Smooth muscle cell (in vitro differentiated cells): ENCODE results near the gene GPR52. TPM values are rescaled to one million over a fixed set of nuclear protein-coding genes. Genes with fewer than 3 reads are reported as not detected.

ENCODE experiments used
- DNase-seq: peaks from one replicate; lab custom pipeline; 2025; ENCODE audit not compliant: unreplicated experiment; lab: John Stamatoyannopoulos, UW
- H2AFZ ChIP-seq: fragments of 200-600 bp; sonication (generic); 2 replicates; pipeline ENCODE4 v1.6.0; 2016; ENCODE audit warnings: antibody characterized with exemption, low read depth, mild to moderate bottlenecking
- H3F3A ChIP-seq: fragments of 200-600 bp; sonication (generic); 2 replicates; pipeline ENCODE4 v1.6.0; 2017; ENCODE audit warnings: antibody characterized with exemption, low read depth
- H3K27ac ChIP-seq: fragments of 200-600 bp; sonication (generic); 2 replicates; pipeline ENCODE4 v1.5.1; 2016; ENCODE audit warnings: low read depth, mild to moderate bottlenecking
- H3K27me3 ChIP-seq: fragments of 200-600 bp; sonication (generic); 2 replicates; pipeline ENCODE4 v1.6.1; 2016; ENCODE audit warnings: low read depth, mild to moderate bottlenecking
- H3K36me3 ChIP-seq: fragments of 200-600 bp; sonication (generic); 2 replicates; pipeline ENCODE4 v1.5.1; 2016; ENCODE audit warnings: low read depth
- H3K4me1 ChIP-seq: fragments of 200-600 bp; sonication (generic); 2 replicates; pipeline ENCODE4 v1.5.1; 2016; ENCODE audit warnings: low read depth
- H3K4me2 ChIP-seq: fragments of 200-600 bp; sonication (generic); 2 replicates; pipeline ENCODE4 v1.6.0; 2016; ENCODE audit warnings: mild to moderate bottlenecking
- H3K4me3 ChIP-seq: fragments of 200-600 bp; sonication (generic); 2 replicates; pipeline ENCODE4 v1.5.1; 2016; ENCODE audit warnings: mild to moderate bottlenecking
- H3K79me2 ChIP-seq: fragments of 200-600 bp; sonication (generic); 2 replicates; pipeline ENCODE4 v1.6.0; 2016; ENCODE audit warnings: low read depth, mild to moderate bottlenecking
- H3K9ac ChIP-seq: fragments of 200-600 bp; sonication (generic); 2 replicates; pipeline ENCODE4 v1.6.0; 2016; ENCODE audit warnings: low read depth
- H3K9me3 ChIP-seq: fragments of 200-600 bp; sonication (generic); replicated peaks from 2 replicates; pipeline ENCODE4 v1.5.1; 2016; ENCODE audit warnings: low read depth
- H4K20me1 ChIP-seq: fragments of 200-600 bp; sonication (generic); 2 replicates; pipeline ENCODE4 v1.6.0; 2016; ENCODE audit warnings: low read depth
- WGBS: methylation state at CpG from one replicate; pipeline ENCODE4 v1.1.7; 2016; ENCODE audit warnings: low lambda C conversion rate; 5-methylcytosine and 5-hydroxymethylcytosine counted together
- polyA plus RNA-seq: library from polyadenylated mRNA; unstranded; fragments of >200 nt; fragmentation: Nextera tagmentation; extraction: Ambion mirVana; gene quantifications from 2 replicates; pipeline ENCODE4 v1.2.1, GENCODE V29; 2016
- total RNA-seq: library from RNA; depleted of rRNA; stranded (reverse); fragments of >200 nt; gene quantifications from 2 replicates; pipeline ENCODE4 v1.2.3, GENCODE V29; 2014
- TF ChIP-seq, protein P1 (sequence below): fragments of 200-600 bp; sonication (generic); IDR thresholded peaks from 2 replicates; pipeline ENCODE4 v1.5.1; 2017; ENCODE audit warnings: borderline replicate concordance, mild to moderate bottlenecking, antibody characterized with exemption; ENCODE audit not compliant: insufficient read depth, poor library complexity, severe bottlenecking

Gene GPR52
- total and polyA plus RNA-seq, 2 experiments from 2014 or later = 0.54 TPM; not detected in 1

DNA sequence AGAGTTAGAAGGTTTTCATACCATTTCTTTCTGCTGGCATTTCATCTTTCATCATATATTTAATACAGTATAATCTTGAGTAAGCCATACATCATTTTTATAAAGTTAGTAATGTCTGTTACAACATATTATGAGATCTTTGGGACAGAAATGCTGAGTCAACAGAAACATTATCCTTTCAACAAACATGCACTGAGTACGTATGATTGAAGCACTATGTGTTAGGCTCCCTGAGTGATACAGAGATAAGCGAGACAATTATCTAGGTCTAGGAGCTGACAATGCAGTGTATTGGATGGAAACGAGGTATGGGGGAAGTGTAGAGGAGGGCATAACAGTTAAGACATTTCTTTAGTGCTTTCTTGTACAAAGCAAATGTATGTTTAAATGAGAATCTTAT lies 19.7 kb upstream of the GPR52 start:
- TF ChIP-seq, protein P1, sequence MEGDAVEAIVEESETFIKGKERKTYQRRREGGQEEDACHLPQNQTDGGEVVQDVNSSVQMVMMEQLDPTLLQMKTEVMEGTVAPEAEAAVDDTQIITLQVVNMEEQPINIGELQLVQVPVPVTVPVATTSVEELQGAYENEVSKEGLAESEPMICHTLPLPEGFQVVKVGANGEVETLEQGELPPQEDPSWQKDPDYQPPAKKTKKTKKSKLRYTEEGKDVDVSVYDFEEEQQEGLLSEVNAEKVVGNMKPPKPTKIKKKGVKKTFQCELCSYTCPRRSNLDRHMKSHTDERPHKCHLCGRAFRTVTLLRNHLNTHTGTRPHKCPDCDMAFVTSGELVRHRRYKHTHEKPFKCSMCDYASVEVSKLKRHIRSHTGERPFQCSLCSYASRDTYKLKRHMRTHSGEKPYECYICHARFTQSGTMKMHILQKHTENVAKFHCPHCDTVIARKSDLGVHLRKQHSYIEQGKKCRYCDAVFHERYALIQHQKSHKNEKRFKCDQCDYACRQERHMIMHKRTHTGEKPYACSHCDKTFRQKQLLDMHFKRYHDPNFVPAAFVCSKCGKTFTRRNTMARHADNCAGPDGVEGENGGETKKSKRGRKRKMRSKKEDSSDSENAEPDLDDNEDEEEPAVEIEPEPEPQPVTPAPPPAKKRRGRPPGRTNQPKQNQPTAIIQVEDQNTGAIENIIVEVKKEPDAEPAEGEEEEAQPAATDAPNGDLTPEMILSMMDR = no peak
- no peak overlapping the region for H3K9ac ChIP-seq
- no peak for DNase-seq
- no peaks in the 10 kb centered on the region for H3K27me3 ChIP-seq
- H3K79me2 ChIP-seq = no peaks in the 10 kb centered on the region
- no peaks in the 10 kb centered on the region for H3K4me1 ChIP-seq
- H2AFZ ChIP-seq = no peak overlapping the region
- no peaks in the 10 kb centered on the region for H3F3A ChIP-seq
- no peak overlapping the region for H3K27ac ChIP-seq
- no peak overlapping the region for H3K4me2 ChIP-seq
- H3K9me3 ChIP-seq = no peaks in the 10 kb centered on the region
- no peaks in the 10 kb centered on the region for H4K20me1 ChIP-seq
- no peak overlapping the region for H3K4me3 ChIP-seq
- 72% methylated on average over 3 of the region's 3 CpGs for WGBS
- no peaks in the 10 kb centered on the region for H3K36me3 ChIP-seq

DNA sequence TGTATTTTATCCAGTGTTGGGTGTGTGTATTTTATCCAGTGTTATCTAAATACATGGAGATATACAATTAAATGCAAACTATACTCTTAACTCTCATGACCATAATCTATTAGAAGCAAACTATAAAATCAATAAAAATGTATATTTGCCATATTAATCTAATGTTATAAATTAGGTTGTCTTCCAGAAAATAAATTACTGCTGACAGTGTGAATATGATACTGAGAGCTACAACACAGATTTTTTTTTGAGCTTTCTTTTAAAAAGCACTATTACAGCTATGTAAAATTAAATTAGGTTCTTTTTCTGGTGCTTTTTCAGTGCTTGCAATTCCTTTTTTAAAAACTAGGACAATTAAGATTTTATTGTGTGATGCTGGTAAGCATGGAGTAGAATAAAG lies 19.0 kb upstream of the GPR52 start:
- H3K36me3 ChIP-seq = no peaks in the 10 kb centered on the region
- no peak overlapping the region for H3K27ac ChIP-seq
- H3K4me2 ChIP-seq = no peak overlapping the region
- no peak overlapping the region for H3K9ac ChIP-seq
- no peaks in the 10 kb centered on the region for H4K20me1 ChIP-seq
- H3K9me3 ChIP-seq = no peaks in the 10 kb centered on the region
- H3F3A ChIP-seq = no peaks in the 10 kb centered on the region
- no peak overlapping the region for H2AFZ ChIP-seq
- no peak for DNase-seq
- no peak overlapping the region for H3K4me3 ChIP-seq
- H3K4me1 ChIP-seq = no peaks in the 10 kb centered on the region
- H3K27me3 ChIP-seq = no peaks in the 10 kb centered on the region
- TF ChIP-seq, protein P1 = no peak
- H3K79me2 ChIP-seq = no peaks in the 10 kb centered on the region

DNA sequence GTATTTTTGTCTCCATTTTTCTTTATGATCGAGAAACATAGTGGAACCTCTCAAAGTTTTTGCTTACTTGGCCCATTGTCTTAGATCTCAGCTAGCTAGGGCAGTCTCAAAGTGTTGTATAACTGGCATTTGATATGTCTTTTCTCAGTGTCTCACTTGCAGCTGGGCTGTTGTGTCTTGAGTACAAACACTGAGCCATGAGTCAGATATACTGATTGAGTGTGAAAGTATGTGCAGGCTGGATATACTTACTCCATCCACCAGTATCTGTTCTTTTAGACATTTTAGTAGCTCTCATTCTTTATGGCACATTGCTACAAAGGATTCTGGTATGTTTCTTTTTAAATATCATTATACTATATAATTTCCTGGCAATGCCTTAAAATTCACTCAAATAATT lies 14.3 kb upstream of the GPR52 start:
- Histone ChIP-seq H3K27me3 (no peaks in the 10 kb centered on the region), H4K20me1 (no peaks in the 10 kb centered on the region), H3K4me1 (no peaks in the 10 kb centered on the region), H3K36me3 (no peaks in the 10 kb centered on the region), H3K4me2 (no peak overlapping the region), H3K9me3 (no peaks in the 10 kb centered on the region), H3K27ac (no peak overlapping the region), H3K9ac (no peak overlapping the region), H3K4me3 (no peak overlapping the region), H3K79me2 (no peaks in the 10 kb centered on the region), H2AFZ (no peak overlapping the region), H3F3A (no peaks in the 10 kb centered on the region)
- WGBS = 83% methylated on average over 1 of the region's 1 CpG
- TF ChIP-seq, protein P1 = no peak
- no peak for DNase-seq

DNA sequence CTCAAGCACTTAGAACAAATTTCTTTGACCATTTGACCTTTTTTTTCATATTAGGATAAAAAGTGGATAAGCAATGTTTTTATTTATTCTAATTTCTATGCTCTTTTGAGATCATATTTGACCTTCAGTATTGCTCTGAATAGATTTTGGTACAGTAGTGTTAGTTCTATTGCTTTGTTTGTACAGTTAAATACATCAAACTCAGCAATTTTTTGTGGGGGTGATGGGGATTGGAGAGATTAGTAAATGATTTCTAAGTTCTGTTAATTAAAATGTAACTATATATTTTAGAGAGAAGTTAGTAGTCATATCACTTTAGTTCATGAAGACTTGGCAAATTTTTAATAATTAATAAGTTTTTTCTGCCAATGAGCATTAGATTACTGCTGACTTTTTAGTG lies 2.4 kb upstream of the GPR52 start:
- no peaks in the 10 kb centered on the region for H3F3A ChIP-seq
- no peaks in the 10 kb centered on the region for H3K4me1 ChIP-seq
- no peaks in the 10 kb centered on the region for H3K79me2 ChIP-seq
- H3K9me3 ChIP-seq = no peaks in the 10 kb centered on the region
- H2AFZ ChIP-seq = no peak overlapping the region
- no peaks in the 10 kb centered on the region for H3K27me3 ChIP-seq
- H3K36me3 ChIP-seq = no peaks in the 10 kb centered on the region
- H3K4me3 ChIP-seq = no peak overlapping the region
- no peak overlapping the region for H3K27ac ChIP-seq
- no peak for DNase-seq
- no peaks in the 10 kb centered on the region for H4K20me1 ChIP-seq
- H3K9ac ChIP-seq = no peak overlapping the region
- no peak overlapping the region for H3K4me2 ChIP-seq
- TF ChIP-seq, protein P1 = no peak
